Glomerular visceral epithelial cell (primary cell): Measurements from ENCODE around the gene DNAJB1.
"Not testable (repeated sequence)": the region's sequence is repeated elsewhere in the genome, so short reads cannot be mapped to it uniquely, and the experiment has no call there.

Source experiments
- DNase-seq: peaks from one replicate; pipeline ENCODE4 v3.0.0-alpha.2; 2016; ENCODE audit errors: extremely low spot score

Gene DNAJB1

GRCh38 chr19:14517840-14518505 is at the start of gene DNAJB1:
Gene DNAJB1 (minus strand): TSS chr19:14518397. CDS start chr19:14518349, 48 bp downstream.
- peak; percentile 78 for DNase-seq

- DNase-seq: no peak
These were observed 48.9 kb upstream of the DNAJB1 start for GRCh38 chr19:14567079-14567478.

DNA sequence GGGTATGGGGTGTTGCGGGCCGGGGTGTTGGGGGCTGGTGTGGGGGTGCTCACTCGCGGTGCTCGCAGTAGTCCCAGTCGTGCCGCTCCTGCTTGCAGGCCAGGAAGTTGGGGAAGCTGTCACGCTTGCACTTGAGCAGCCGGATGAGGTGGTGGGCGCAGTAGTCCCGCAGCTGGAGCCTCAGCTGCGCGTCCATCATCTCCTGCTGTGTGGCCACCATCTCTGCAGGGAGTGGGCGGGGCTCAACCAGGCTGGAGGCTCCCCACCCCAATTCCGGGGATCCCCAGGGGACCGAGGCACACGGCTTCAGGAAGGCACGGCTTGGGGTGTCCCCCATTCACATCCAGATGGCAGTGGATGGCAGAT is 48.5 kb upstream of the DNAJB1 start:
- DNase-seq: no peak

- DNase-seq: no peak
These were observed 47.8 kb upstream of the DNAJB1 start for GRCh38 chr19:14565765-14566711.

GRCh38 chr19:14565298-14565679 is 47.1 kb upstream of the DNAJB1 start:
- no peak for DNase-seq

GRCh38 chr19:14564652-14565297 is 46.6 kb upstream of the DNAJB1 start:
- DNase-seq: not testable (repeated sequence)

GRCh38 chr19:14563989-14564651 is 45.9 kb upstream of the DNAJB1 start:
- DNase-seq: peak; percentile 33

DNA sequence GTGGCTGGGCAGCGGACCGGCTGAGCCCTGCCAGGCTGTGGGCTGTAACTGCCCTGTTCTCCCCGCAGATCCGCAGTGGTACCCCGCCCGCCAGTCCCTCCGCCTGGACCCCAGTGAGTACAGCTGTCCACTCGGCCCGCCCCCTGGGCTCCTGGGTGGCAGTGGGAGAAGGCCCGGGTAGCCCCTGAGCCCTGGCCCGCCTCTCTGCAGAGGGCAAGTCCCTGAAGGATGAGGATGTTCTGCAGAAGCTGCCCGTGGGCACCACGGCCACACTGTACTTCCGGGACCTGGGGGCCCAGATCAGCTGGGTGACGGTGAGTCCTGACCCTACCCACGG is 45.4 kb upstream of the DNAJB1 start:
- DNase-seq: no peak

GRCh38 chr19:14562660-14563589 is 44.7 kb upstream of the DNAJB1 start:
- DNase-seq: no peak

DNA sequence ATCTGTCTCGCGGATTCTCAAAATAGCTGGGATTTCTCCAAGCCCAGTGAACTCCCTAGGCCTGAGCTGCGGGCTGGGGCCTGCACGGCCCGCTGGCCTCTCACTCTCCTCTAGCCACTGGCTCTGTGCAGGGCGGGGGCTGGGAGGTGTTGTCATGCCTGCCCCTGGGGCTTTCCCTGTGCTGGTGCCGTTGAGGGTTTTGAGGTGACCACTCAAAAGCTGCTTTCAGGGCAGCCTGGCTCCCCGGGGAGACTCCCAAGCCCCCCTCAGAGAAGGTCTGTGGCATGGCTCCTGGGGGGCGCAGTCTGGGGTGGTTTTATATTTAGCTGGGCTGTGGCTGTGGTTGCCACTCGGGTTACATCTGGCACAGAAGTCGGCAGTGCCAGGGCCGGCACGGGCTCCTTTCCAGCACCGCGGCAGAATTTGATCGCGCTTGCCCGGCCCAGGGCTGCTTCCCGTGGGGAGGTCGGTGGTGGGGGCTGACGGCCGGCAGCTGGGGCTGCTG is 43.7 kb upstream of the DNAJB1 start:
- DNase-seq: peak; percentile 25

- no peak for DNase-seq
These were observed 43.1 kb upstream of the DNAJB1 start for GRCh38 chr19:14561249-14561648.

DNA sequence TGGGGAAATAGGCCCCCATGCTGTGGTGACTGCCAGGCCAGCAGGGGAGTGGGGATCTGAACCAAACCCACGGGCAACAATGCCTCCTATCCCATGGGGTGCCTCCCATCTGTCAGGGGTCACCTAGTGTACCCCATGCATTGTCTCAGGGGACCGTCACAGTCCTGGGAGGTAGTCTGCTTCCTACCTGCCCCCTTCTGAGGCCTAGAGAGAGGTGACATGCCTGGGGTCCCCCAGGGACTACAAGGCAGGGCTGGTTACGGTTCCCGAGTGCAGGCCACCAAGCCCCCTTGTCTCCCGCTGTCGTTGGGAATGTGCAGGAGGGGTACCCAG is 42.5 kb upstream of the DNAJB1 start:
- DNase-seq: no peak

- DNase-seq: no peak
These were observed 41.9 kb upstream of the DNAJB1 start for GRCh38 chr19:14559916-14560775.

DNA sequence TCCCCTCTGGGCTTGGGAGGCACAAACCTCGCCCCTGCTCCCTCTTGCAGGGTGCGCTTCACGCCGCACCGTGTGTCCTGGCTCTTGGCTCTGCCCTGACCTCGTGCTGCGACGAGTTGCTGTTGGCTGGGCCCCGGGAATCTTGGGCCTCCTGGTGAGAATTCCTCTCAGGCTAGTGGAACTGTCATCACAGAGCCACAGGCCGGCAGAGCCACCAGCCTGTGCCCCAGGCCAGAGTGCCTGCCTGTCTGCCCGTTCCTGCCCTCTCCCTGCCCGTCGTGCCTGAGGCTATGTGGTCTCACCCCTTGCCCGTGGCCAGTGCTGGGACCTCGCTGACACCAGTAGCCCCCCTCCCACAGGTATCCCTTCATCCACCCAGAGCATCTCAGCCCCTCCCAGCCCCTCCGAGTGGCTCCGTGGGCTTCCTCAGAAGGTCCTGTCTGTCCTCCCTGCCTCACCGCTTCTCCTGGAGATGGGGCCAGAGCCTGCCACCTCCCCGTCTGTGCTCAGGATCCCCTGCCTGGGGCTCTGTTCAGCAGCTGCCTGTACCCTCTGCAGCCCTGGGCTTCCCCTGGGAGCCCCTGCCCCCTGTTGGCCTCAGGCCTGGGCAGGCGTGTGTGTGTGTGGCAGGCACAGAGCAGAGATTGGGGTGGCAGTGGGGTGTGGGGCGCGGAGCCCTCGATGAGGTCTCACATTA is 40.3 kb upstream of the DNAJB1 start:
- DNase-seq: no peak

DNA sequence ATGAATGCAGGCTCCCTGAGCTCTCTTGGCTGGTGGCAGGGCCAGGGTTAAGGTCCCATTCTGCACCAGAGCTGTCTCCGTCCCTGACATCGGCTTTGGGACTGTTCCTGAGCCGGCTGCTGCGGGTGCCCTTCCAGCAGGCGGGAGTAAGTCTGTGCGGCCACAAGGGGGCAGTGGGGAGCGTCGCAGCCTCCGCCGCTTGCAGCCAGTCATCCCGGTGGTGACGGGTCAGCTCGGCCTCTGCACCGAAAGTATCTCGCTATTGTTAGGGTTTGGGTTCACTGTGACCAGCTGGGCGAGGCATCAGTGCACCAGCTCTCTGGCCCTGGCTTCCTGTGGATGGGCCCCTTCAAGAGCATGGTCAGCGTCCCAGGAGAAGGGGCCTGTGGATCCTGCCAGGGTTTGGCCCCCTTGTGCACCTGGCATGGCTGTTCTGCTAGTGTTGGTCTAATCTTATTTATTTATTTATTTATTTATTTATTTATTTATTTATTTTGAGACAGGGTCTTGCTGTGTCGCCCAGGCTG is 38.5 kb upstream of the DNAJB1 start:
- peak; percentile 86 for DNase-seq

DNA sequence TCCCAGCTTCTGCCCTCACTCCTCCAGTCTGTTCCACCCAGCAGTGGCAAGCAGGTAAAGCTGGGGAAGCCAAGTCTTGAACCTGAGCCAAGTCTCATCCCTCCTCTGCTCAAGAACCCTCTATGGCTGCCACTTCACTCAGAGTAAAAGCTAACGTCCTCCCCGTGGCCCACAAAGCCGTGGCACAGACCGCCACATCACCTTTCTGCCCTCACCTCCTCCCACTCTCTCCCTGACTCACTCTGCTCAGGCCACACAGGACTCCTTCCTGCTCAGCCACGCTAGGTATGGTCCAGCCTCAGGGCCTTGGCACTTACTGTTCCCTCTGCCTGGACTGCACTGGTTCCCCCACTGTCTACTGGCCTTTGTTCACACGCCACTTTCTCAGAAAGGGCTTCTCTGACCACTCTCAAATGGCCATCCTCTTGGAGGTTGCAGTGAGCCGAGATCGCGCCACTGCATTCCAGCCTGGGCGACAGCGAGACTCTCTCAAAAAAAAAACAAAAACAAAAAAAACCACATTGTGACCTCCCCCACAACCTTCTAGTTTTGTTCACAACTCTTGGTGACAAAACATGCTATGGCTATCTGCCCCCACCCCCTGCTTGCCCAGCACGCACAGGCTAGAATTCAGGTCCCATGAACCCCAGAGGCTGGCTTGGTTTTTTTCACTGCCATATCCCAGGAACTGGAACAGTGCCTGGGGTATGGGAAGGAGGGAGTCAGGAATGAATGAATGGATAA is 37.9 kb upstream of the DNAJB1 start:
- DNase-seq: no peak

DNA sequence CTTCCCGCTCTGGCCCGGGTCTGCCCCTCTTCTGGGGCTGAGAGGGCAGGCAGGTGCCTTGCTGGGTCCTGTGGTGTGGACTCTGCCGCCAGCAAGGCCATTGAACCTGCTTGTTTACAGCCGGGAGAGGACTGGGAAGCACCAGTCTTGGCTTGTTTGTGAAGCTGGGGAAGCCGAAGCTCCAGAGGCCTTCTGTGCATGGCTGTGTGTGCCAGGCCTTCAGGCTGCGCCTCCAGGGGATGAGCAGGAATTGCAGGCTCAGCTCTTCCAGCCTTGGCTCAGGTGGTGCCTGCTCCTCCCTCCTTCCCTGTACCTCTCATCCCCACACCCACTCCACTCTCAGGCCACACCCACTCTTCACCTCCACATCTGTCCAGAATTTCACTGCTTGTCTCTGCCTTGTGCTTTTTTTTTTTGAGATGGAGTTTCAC is 36.2 kb upstream of the DNAJB1 start:
- DNase-seq: no peak

GRCh38 chr19:14553939-14554243 is 35.7 kb upstream of the DNAJB1 start:
- DNase-seq: no peak
